GM19324 (cell line): ENCODE measurements around the gene DLGAP3.

Experiments used
- ATAC-seq: cut with Tn5 transposase; IDR thresholded peaks from one replicate; pipeline ENCODE4 v1.9.1; 2021; ENCODE audit warnings: mild to moderate bottlenecking, moderate library complexity; ENCODE audit not compliant: unreplicated experiment, low FRiP score

DLGAP3 gene

DNA sequence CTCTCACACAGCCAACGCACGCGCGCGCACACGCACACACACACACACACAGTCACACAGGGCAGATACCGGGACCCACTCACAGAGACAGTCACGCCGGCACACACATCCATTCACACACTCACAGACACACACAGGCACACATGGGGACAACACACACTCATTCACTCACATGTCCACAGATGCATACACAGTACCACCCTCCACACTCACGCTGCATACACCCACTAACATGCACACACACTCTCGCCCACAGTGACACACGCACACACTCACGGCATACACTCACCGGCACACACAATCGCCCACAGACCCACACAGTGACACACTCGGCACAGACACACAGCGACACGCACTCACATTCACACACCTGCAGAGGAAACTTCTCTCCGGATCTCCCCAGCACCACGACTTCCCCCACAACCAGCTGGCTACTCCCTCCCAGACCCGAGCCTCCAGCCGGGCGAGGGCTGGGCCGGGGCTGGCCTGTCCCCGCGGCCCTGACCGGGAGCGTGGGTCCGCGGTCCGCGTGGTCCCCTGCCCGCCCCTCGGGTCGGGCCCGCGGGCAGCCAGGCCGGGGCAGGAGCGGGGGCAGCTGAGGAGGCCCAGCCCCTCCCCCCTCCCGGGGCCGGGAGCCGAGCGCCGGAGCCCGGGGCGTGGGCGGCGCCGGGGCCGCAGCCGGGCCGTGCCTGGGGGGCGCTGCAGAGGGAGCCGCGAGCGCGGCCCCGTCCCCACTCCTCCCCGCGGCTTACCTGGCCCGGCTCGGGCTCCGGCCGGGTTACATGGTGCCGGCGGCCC, 552 bp downstream of the DLGAP3 start:
- ATAC-seq = no peak

GRCh38 chr1:34928066-34928696, 1.3 kb downstream of the DLGAP3 start:
- no peak for ATAC-seq

GRCh38 chr1:34927316-34927715, 2.1 kb downstream of the DLGAP3 start:
- ATAC-seq = no peak

DNA sequence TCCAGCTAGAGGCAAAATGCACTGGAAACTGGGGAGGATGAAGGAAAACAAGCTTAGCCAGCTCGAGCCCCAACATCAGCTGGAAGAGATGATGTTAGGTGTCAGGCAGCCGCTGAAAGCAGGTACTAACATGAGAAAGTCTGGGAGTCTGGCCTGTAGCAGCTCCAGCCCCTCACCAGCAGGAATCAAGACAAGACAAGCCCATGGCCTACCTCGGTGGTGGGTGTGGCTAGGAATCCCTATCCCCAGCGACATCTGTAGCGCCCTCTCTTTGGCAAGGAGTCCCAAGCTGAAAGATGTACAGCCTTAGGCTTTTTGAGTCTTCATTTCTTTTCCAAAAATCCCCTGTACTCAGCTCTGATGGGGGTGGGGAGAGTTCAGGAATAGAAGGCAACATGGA, 2.6 kb downstream of the DLGAP3 start:
- ATAC-seq = no peak

DNA sequence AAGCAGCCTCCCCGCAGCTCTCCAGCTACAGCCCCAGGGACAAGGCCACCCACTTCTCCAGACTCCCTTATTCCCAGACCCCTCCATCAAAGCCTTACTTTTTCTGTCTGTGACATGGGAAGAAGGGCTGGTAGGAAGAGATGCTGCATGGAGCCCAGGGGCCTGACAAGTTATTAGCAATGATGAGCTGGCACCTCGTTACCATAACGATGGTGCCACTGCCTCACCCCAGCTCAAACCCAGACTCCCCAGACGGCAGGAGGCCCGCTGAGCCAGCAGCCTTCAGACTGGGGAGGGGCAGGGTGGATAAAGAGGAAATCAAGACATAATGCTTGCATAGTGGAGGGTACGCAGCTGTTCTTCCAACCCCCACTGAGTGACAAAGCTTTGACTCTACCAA, 3.3 kb downstream of the DLGAP3 start:
- ATAC-seq = no peak

- no peak for ATAC-seq
Measured at GRCh38 chr1:34925730-34926129, 3.7 kb downstream of the DLGAP3 start.

DNA sequence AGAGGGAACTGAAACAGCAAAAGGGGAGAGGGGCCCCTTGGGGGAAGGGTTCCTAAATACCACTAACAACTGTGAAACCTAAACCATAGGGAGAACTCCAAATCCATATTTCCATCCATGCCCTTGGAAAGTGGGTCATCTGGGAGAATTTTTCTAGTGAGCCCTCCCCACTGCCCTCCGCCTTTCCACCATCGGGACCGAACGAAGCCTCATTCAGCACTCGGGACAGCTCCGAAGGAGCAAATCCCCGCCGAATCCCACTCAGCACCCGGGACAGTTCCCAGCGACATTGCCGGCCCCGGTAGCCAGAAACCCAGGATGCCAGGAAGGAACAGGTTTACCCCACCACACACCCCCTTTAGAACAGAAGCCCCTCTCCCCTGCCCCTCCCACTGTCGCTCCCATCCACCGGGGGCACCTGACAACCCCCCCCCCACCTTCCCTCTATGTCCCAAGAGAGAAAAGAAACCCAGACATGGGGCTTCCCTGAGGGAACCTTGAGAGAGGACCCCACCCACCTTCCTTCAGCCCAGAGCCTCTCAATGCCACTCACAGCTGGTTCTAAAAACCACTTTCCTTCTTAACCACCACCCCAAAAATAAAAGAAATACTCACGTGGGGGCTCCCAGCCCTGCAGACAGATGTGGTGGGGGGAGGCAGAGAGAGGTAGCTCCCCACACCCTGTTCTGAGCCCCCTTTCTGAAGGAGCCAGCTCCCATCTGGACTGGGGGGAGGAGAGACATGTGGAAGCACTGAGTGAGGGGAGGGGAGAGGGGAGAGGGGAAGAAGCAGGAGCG, 4.5 kb downstream of the DLGAP3 start:
- no peak for ATAC-seq

DNA sequence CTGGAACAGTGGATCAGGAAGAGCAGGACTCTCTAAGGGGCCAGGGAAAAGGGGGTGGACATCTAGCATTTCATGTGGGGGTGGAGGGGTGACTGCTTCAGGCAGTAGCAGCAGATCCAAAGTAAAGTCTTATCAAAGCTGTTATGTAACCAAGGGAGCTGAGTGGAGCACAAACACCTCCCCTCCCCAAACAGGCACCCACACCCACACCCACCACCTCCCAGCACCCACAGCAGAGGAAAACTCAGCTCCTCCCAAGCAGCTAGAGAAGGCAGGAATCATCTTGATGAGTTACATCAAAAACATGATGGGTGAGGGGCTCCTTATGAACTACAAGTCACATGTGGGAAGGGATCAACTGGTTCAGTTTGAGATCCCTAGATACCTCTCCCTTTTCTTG, 6.0 kb downstream of the DLGAP3 start:
- no peak for ATAC-seq

DNA sequence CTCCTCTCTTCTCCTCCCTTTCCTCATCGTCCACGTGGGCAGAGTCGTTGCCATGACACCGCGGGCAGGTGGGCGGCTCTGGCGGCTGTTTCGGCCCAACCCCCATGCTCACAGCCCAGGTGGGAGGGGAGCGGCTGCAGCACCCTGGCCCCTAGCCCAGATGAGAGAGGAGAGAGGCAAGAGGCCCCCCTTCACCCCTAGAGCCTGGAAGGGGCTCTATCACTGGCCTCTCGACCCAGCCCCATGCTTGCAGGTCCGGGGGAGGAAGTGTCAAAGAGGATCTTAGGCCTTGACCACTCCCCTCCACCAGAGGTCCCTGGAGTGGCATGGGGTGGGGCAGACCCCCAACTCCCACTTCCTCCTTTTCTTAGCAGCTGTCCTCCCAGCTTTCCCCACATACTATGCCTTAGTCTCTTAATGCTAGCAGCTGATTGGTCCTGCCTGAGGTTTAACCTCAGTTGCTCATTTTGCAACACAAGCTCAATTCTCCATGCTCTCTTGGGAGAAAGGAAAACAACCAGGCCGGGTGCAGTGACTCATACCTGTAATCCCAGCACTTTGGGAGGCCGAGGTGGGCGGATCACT, 10.4 kb downstream of the DLGAP3 start:
- ATAC-seq = no peak

DNA sequence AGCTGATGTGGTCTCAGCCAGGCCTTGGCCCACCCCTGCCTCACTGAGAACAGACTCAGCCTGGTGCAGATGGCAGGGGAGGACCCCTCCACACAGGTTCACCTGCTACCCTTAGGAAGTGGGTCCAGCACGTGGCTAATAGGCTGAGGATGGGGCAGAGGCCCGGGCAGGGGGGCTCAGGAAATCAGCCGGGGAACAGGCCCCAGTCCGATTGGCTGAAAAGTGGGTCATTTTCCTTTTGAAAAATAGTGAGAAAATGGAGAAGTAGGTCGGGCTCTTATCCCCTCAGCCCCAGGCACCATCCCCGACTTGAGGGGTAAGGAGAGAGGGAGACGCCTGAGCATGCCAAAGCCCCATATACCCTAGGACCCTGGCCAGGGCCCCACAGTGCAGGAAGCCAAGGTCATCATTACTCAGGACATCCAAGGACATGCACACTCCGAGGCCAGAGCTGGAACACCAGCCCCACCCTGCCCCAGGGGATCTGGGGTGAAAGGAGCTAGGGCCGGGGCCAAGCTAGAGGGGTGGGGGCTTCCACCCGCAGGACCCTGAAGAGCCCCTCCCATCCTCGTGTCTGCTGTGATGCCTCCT, 11.0 kb downstream of the DLGAP3 start:
- no peak for ATAC-seq

- ATAC-seq = no peak
Measured at GRCh38 chr1:34917017-34917416, 12.4 kb downstream of the DLGAP3 start.

DNA sequence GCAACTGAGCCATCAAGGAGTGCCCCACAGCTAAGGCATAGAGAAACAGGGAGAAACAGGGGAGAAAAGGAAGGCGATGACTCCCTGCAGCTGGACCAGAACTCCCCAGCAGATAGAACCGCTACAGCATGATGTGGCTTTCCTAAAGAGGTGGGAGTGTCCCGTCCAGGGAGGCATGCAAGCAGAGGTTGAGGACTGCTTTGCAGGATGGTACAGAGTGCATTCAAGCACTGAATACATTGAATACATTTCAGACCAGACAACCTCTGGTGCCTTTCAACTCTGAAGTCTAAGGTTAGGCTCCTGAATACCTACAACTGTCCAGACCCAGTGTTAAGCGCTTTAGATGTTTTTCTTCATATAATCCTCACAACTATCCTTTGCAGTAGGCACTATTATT, 13.3 kb downstream of the DLGAP3 start:
- ATAC-seq = no peak

DNA sequence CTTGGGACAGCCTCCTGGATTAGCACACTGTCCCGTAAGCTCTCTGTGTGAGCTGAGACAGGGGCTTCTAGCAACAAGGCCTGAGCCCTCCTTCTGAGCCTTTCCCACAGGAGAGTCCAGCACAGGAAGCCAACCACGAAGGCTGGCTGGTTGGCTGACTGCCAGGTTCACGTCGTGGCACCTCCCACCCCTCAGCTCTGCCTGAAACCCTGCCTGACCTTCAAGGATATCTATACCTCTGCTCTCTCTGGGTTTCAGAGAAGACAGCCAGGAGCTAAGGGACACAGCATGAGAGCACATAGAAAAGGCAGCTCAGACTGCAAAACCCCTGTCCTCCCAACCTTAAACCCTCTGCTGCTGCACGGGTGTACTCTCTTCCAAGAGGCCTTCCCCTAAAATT, 13.9 kb downstream of the DLGAP3 start:
- no peak for ATAC-seq

GRCh38 chr1:34914958-34915357, 14.5 kb downstream of the DLGAP3 start:
- ATAC-seq = no peak

DNA sequence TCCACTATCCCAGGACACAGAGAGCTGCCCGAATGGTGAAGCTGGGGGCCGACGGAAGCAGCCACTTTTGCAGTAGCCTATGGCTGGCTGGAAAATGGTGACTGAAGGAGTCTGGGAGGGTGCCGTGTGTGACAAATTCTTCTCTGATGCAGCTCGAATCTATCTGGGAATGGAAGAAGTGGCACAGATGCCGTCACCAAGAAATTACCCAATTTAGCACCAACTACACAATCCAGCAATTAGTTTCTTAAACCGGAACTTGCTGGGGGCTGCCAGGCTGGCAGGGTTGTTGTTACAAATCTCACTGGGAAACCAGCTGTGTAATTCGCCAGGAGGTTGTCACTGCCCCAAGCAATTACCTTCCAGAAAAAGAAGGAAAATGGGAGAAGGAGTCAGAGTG, 18.0 kb downstream of the DLGAP3 start:
- ATAC-seq = no peak

DNA sequence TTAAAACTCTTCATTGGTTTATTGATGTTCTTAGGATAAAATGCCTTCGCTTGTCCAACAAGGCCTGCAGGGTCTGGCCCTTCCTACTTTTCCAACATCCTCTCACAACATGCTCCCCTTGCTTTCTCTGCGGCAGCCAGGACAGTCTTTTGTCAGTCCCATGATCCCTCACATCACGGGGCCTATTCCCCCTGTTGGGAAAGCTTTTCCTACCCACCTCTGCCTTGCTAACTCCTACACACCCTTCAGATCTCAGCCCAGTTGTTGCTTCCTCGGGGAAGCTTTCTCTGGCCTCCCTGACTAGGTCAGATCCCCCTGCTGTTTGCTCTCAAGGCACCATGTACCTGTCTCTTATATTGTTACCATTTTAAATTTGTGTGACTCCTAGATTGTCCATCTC, 19.0 kb downstream of the DLGAP3 start:
- ATAC-seq = no peak

DNA sequence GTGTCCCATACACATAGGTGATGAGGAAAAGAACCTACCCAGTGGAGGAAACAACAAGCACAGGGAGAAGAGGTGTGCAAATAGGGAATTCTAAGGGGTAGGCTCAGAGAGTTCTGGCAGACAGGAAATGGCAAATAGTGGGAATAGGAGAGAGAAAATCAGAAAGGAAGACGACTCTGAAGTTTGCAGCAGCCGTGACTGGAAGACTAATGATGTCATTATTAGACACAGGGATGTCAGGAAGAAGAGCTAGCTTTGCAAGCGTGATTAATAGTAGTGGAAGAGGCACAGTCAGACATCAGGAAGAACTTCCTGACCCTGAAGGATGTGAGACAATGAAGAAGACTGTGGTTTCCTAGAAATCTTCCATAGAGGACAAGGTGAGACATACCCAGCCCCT, 21.1 kb downstream of the DLGAP3 start:
- ATAC-seq = no peak

DNA sequence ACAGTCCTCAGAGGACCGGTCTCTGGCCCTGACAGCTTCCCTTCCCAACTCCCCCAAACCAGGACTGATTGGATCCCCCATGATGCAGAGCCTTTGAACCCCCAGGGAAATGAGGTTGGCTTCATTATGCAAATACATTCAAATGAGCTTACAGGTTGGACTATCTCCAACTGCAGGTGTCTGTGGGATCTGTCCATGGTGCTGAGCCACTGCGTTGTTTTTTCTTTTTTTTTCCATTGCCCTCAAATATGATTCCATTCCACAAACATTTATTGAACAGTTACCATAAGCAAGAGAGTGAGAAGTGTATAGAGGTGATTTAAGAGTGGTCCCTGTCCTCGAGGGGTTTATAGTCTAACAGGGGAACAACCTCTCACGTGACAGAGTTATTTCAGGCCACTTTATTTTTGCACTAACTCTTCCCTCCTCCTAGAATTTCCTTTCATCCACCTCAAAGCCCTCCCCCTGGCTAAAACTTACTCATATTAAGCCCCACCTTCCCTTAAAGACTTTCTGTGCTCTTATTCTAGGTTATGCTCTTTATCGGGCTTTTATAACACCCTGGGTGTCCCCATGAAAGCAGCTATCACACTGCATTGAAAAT, 21.9 kb downstream of the DLGAP3 start:
- no peak for ATAC-seq

DNA sequence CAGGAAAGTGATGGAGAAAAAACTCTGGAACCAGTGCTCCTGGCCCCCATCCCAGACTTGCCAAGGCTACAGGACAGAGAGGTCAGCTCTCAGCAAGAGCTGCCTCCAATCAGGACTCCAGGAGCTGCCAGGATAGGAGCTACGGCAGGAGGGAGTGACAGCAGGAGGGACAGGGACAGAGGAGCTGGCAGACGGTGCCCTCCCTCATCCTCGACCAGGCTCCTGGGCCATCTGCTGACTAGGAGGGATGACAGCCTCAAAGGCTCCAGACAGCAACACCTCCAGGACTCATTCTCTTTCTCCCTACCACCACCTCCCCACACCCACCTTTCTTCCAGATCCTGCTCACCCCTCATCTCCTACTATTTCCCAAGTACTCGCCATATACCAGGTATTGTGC, 22.7 kb downstream of the DLGAP3 start:
- ATAC-seq = no peak

DNA sequence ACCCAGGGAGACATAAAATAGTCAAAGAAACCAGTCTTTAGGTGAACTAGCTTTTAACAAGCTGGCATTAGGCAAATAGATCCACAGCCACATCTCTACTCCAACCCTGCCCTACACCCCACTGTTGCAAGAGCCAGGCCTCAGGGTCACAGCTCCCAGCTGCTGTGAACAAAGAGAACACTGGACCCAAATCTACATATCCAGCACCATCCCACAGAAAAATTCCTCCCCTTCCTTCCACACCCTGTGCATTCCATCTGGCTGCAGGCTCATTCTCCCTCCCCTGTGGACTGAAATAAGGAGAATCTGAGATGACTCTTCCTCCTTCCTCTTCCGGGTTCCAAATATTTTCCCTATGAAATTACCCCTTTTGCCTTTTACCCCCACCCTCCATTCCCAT, 23.2 kb downstream of the DLGAP3 start:
- ATAC-seq = no peak
